SK-N-SH (cell line): Measurements from ENCODE around the gene RHOT2.

Source experiments
- CTCF ChIP-seq: fragments of 200-600 bp; sonication (generic); IDR thresholded peaks from 2 replicates; pipeline ENCODE4 v1.6.1; 2017; ENCODE audit warnings: antibody characterized with exemption, mild to moderate bottlenecking, moderate library complexity
- RCOR1 ChIP-seq: fragments of 150-350 bp; IDR thresholded peaks from 2 replicates; pipeline ENCODE4 v1.6.1; 2017; ENCODE audit warnings: antibody characterized with exemption, low read length
- USF2 ChIP-seq: fragments of 150-350 bp; IDR thresholded peaks from 2 replicates; pipeline ENCODE4 v1.6.1; 2017; ENCODE audit warnings: antibody characterized with exemption, low read length, low read depth, borderline replicate concordance

GRCh38 chr16:645852-646678, 21.9 kb upstream of the RHOT2 start:
- TF ChIP-seq CTCF (no peak), USF2 (no peak), RCOR1 (no peak)
